Right lung (tissue), 10 donors: Measurements from ENCODE around the gene SPAG7. TPM values are rescaled to one million over a fixed set of nuclear protein-coding genes. Genes with fewer than 3 reads are reported as not detected.

Source experiments
- DNase-seq, 2 donors: peaks; one replicate each; pipeline ENCODE4 v3.0.0-alpha.2; 2013
- long read RNA-seq, 8 donors: transcript quantifications; one replicate each; lab custom pipeline, GENCODE V29; 2026
- polyA plus RNA-seq, 5 donors: library from polyadenylated mRNA; unstranded; fragments of 120-200 nt; gene quantifications; one replicate each; pipeline versions ENCODE4 v1.2.1 to v1.2.3, GENCODE V29; 2013; ENCODE audit warnings: inconsistent platforms in 1 of 5, low replicate concordance in 1 of 5; ENCODE audit not compliant: insufficient read length in 5 of 5, insufficient read depth in 1 of 5

The SPAG7 gene, protein sequence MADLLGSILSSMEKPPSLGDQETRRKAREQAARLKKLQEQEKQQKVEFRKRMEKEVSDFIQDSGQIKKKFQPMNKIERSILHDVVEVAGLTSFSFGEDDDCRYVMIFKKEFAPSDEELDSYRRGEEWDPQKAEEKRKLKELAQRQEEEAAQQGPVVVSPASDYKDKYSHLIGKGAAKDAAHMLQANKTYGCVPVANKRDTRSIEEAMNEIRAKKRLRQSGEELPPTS
- 10 to 100 TPM; 73.1 to 88.6 (median 76.3) TPM for polyA plus RNA-seq
- long read RNA-seq, donor 1, transcript SPAG7-201 (7 exons, 1,058 nt) = major isoform, 33 of 36 reads
- long read RNA-seq, donor 1, partial matches to known transcripts = 0 of 36 reads
- long read RNA-seq, donor 1, other reads (novel, unspliced or antisense) = 0 of 36 reads
- long read RNA-seq, donor 2, transcript SPAG7-201 (7 exons, 1,058 nt) = major isoform, 22 of 24 reads
- long read RNA-seq, donor 2, partial matches to known transcripts = 0 of 24 reads
- long read RNA-seq, donor 2, other reads (novel, unspliced or antisense) = 0 of 24 reads
- long read RNA-seq, donor 3, transcript SPAG7-201 (7 exons, 1,058 nt) = major isoform, 29 of 41 reads
- long read RNA-seq, donor 3, partial matches to known transcripts = 6 of 41 reads
- long read RNA-seq, donor 3, other reads (novel, unspliced or antisense) = 0 of 41 reads
- long read RNA-seq, donor 4, transcript SPAG7-201 (7 exons, 1,058 nt) = major isoform, 27 of 38 reads
- long read RNA-seq, donor 4, partial matches to known transcripts = 8 of 38 reads
- long read RNA-seq, donor 4, other reads (novel, unspliced or antisense) = 0 of 38 reads
- long read RNA-seq, donor 5, transcript SPAG7-201 (7 exons, 1,058 nt) = major isoform, 48 of 56 reads
- long read RNA-seq, donor 5, partial matches to known transcripts = 6 of 56 reads
- long read RNA-seq, donor 5, other reads (novel, unspliced or antisense) = 0 of 56 reads
- long read RNA-seq, donor 6, transcript SPAG7-201 (7 exons, 1,058 nt) = major isoform, 27 of 38 reads
- long read RNA-seq, donor 6, transcript SPAG7-207 (6 exons, 1,094 nt) = minor isoform, 8 of 38 reads
- long read RNA-seq, donor 6, partial matches to known transcripts = 0 of 38 reads
- long read RNA-seq, donor 6, other reads (novel, unspliced or antisense) = 0 of 38 reads
- long read RNA-seq, donor 7, transcript SPAG7-201 (7 exons, 1,058 nt) = major isoform, 16 of 18 reads
- long read RNA-seq, donor 7, partial matches to known transcripts = 0 of 18 reads
- long read RNA-seq, donor 7, other reads (novel, unspliced or antisense) = 0 of 18 reads
- long read RNA-seq, donor 8, transcript SPAG7-201 (7 exons, 1,058 nt) = major isoform, 13 of 13 reads
- long read RNA-seq, donor 8, partial matches to known transcripts = 0 of 13 reads
- long read RNA-seq, donor 8, other reads (novel, unspliced or antisense) = 0 of 13 reads

DNA sequence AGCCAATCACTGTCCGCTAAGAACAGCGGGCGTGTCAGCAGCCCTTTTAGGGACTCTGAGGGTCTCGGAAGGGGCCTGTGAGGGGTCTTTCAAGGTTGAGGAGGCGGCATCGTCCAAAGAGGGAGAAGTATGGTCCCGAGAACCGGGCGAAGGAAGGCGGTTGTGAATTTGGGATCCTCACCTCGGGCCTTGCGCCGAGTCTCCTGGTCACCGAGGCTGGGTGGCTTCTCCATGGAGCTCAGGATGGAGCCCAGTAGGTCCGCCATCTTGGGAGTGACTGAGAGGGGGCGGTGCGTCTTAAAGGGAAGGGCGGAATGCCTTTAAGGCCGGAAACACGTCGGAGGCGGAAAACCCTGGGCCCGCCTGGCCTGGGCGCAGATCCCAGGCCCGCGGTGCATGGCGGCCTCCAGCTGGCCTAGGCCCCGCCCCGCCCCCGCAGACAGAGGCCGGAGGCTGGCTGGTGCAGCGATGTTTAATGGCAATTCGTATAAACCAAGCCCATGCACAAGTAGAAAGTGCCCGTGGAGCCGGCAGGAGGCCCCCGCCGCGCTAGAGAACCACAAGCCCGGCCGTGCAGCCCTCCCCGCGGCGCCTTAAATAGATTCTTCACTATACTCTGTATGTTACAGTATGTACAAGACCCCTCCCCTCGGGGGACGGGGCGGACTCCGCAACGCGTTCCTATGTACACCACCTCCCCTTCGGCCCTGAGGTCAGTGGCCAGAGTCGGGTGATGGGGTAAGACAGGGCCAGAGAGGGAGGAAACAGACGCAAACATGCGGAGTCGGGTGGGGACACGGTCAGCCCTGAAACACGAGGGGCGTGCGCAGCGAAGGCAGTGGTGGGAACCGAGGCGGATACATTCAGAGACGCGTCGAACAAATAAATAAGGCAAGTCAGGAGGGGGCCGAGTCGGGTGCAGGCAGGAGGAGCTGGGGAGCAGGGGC lies at the start of gene SPAG7:
Gene SPAG7 (minus strand): TSS at position 279 of the 947 bp plus-strand sequence. CDS start 13 bp downstream, at position 266.
- peak; percentile 100 for DNase-seq

DNA sequence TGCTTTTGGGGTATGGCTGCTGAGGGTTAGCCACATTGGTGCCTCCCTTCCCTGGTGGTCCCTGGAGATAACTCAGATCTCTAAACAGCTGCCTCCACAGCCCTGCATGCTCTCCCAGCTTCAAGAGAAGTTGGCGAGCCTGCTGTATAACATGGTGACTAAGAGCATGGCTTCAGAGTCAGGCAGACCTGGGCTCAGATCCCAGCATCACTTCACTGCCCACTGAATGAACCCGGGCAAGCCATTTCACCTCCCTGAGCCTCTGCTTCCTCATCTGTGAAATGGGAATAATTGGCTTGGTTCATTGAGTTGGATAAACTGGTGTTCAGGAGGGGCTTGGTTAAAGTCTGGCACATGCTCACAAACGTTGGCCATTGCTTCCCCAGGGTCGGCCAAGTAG lies 46.7 kb upstream of the SPAG7 start:
- DNase-seq = no peak

DNA sequence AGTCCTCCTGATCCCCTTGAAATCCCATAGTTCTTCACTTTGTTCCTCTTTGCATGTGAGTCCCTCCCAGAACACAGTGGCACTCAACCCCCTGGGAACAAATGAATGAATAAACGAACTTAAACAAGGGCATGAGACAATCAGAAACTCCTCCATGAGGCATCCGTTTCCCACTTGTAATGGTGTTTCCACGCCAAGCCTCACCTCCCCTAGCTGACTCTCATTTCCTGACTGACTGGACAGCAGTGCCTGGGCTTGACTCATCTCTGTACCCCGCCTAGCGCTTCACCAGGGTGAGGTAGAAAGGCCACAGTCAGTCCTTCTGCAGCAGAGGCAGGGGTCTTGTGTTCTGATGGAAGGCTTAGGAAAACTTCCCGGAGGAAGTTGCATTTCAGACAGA lies 44.3 kb upstream of the SPAG7 start:
- DNase-seq = no peak

DNA sequence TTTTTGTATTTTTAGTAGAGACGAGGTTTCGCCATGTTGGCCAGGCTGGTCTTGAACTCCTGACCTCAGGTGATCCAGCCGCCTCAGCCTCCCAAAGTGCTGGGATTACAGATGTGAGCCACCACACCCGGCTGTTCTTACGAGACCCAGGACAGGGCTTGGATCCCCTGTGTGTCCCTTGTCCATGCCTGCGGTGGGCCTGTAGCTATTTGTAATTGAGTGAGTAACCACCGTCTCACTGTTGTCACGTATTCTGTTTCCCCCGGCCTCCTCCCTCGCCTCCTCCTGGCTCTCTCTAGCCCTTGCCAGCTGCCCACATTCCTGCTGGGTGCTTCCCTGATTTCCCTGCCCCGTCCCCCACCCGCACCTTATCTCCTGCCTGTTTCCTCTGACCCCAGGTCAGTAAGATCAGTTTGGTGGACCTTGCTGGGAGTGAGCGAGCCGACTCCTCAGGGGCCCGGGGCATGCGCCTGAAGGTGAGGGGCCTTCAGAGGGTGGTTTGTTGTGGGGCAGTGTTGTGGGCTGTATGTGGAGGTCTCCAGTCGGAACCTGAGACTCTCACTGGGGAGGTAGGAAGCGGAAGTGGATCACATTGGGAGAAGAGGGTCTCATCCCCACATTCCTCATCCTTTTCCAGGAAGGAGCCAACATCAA lies 35.7 kb upstream of the SPAG7 start:
- no peak for DNase-seq

DNA sequence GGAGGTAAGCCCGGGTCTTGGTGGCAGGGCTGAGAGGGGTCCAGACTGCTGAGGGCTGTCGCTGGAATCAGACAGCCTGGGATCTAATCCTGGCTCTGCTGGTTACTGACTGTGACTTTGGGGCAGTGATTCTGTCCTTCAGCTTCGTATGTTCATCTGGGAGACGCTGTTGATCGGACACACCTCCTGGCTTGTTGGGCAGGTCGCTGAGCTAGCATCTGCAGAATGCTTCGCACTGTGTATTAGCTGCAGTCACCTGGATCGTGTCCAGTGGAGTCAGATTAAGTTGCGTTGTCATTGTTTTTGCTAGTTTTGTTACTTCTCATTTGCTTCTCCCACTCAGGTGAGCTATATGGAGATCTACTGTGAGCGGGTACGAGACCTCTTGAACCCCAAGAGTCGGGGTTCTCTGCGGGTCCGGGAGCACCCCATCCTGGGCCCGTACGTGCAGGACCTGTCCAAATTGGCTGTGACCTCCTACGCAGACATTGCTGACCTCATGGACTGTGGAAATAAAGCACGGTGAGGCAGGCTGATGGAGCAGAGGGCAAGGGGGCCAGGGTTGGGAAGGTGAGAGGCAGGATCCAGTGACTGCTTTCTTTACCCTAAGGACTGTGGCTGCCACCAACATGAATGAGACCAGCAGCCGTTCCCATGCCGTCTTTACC lies 34.6 kb upstream of the SPAG7 start:
- DNase-seq = no peak

DNA sequence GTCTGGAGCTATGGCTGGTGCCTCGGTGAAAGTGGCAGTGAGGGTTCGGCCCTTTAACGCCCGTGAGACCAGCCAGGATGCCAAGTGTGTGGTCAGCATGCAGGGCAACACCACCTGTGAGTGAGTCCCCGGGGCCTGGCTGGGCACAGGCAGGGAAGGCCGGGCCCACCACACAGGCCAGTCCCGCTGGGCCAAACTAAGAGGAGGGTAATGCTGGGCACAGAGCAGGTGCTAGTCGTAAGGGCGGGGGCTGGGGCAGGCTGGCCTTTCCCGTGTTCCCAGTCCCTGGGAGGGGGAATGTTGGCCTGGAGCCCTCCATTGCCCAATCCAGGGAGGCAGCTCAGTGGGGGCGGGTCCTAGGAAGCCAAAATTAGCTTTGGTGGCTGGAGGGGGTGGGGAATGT lies 32.6 kb upstream of the SPAG7 start:
- DNase-seq = no peak

DNA sequence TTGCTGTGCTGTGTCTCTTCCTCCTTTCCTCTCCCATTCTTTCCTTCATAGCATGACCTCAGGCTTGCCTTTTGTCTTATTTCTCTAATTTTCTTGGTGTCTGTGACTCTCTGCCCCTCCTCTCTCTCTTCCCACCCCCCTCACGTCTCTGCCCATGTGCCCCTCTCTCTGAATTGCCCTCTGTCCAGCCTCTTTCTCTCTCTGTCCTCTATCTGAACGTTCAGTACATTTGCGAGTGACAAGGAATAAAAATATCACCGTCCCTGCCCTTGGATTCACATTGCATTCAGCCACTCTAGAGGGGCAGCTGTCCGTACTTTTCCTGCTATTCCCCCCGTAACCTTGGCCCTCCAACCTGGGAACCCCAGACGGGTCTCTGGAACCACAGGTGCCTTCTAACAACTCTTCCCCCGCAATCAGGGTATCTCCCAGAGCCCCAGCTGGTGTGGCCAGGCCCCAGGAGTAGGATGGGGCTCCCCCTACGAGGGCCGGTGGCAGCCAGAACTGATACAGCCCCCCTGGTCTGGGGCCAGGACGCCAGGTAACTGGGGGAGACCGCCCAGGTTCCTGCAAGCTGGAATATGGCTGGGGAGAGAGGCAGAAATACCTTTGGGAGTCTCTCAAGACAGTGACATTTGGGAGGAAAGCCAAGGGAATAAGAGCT lies 31.9 kb upstream of the SPAG7 start:
- DNase-seq = no peak

DNA sequence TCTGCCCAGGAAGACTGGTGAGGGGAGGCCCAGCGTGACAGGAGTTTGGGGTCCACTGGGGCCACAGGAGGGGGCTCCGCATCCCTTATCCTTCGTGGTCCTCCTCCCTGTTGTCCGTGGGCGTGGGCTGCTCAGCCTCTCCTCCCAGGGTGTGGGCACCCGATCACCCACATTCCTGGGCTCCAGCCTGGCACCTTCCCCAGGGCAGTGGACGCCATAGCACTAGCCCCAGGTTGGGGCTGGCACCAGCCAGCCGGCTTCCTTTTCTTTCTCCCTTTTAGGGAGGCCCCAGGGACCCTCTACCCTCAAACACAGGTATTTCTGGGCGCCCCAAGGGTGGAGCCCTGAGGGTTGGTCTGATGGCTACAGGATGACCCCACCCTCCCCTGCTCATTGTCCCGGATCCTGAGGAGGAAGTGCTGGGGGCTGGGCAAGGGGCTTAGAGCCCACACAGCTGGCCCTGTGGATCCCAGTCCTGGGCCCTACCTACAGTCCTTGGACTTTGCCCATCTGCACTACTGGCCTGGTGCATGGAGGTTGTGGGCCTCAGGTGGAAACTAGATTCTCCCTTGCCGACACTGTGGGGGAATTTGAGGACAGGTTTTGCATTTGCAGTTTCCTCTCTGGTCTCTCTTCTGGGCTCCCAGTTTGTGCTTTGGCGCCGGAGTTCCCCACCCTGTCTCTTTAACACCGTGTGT lies 31.3 kb upstream of the SPAG7 start:
- DNase-seq = peak in 1 of 2 donors; percentile 8

DNA sequence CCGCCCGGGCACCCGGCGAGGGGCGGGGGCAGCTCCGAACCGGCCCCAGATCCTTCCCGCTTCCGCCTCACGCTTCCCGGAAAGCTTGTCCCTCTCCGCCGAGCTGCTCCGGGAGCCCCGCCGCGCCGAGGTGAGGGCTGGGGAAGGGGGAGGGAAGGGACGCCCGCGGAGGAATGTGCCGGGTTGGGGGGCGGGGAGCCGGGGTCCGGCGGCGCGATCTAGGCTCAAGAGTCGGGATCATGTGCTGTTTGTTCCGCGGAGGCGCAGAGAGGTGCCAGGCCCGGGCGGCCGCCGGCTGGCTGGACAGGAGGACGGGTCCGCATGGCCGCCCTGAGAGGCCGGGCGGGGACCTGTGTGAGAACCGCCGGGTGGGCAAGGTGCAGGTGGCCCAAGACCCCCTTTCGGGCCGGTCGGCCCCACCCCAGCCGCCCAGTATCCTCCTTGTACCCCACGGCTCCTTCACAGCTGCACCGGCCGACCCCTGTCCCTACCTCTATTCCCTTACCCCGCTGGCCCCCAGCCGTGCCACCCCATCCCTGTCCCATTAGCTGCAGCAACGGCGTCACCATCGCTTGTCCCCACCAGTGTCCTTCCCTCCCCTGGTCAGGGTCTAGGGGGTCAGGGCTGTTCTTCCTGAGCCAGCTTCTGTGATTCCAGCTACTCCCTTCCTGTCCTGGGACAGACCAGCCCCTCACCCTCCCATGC lies 30.6 kb upstream of the SPAG7 start:
- peak in 1 of 2 donors; percentile 38 for DNase-seq

DNA sequence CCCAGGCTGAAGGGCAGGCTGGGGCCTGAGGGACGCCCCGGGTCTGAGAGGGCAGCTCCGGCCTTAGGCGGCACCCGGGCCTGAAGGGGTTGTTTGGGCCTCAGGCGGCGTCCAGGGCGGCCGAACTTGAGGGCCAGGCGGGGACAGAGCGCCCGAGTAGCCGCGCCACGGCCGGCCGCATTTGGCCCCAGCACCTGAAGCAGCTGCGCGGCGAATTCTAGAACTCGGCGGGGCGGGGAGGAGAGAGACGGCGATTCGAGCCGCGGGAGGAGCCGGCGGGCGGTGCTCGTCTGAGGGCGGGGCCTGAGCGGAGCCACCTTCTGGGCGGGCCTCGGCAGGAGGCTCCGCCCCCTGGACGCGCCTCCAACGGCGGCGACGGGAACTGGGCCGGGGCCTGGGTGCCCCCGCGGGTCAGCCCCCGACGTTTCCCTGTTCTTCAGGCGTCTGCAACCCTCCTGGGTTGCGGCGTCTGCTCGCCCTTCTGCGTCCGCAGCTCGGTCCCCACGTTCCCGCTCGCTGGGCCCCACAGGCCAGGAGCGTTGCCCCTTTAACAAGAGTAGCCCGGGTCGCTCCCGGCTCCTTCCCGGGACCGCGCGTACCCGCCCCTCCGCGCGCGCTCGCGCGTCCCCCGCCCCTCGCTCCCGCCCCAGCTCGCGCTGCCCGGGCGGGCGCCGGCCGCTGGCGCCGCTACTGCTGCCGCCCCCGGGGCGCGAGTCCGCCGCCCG lies 29.8 kb upstream of the SPAG7 start, which contains the start of the genes INCA1 and KIF1C:
Gene INCA1 (minus strand): TSS at position 221 of the 725 bp plus-strand sequence. CDS start 3,085 bp downstream, outside the sequence.
Gene KIF1C (plus strand): TSS at position 649 of the 725 bp plus-strand sequence. CDS start 2,297 bp downstream, outside the sequence.
- peak; percentile 94 to 96 for DNase-seq

DNA sequence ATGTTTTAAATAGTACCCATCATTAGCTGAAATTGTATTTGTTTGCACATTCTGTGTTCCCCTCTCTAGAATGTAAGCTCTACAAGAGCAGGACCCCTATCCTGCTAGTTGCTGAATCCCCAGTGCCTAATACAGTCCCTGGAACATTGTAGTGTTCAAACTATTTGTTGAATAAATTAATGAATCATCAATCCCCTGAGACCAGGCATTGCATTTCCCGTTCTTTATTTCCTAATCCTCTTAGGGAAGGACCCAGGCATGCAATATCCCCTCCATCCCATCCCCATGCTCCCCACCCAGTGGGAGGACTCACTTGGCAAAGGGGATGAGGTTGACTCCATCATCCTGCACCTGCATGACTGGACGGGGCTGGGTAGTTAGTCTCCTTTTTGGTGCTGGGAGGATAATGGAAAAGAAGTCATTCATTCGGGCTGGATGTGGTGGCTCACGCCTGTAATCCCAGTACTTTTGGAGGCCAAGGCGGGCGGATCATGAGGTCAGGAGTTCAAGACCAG lies 26.5 kb upstream of the SPAG7 start:
- DNase-seq = no peak

DNA sequence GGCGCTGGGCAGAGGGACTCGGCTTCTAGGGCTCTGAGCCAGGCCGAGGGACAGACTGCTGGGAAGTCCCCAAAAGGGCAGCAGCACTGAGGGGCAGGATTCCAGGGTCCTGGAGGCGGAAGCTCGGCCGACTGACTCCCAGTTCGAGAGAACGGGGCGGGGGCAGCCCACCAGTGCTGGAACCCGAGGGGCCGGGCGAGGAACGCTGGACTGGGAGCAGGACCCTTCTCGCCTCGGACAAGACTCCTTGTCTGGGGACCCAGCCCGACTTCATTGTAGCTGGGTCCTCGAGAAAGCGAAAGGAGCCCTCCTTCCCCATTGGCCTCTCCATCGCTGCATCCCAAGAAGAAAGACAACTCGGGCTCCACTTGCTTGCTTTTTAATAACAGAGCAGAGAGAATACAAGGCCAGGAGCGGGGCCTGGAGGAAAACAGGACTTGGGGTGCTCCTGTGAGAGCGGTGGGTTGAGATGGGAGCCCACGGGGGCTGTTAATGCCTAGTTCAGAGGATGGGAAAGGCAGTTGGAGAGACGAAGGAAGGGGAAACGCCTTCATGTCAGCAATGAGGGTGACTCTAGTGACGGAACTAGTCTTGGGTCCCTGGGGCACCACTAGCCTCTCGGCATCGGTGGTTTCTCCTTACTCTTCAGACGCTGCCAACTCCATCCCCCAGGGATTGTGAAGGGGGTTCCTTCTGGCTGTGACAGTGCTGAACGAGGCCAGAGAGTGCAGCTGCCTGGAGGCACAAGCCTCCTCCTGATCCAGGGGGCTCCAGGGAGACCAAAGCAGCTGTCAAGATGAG lies 20.4 kb upstream of the SPAG7 start:
- DNase-seq = no peak

DNA sequence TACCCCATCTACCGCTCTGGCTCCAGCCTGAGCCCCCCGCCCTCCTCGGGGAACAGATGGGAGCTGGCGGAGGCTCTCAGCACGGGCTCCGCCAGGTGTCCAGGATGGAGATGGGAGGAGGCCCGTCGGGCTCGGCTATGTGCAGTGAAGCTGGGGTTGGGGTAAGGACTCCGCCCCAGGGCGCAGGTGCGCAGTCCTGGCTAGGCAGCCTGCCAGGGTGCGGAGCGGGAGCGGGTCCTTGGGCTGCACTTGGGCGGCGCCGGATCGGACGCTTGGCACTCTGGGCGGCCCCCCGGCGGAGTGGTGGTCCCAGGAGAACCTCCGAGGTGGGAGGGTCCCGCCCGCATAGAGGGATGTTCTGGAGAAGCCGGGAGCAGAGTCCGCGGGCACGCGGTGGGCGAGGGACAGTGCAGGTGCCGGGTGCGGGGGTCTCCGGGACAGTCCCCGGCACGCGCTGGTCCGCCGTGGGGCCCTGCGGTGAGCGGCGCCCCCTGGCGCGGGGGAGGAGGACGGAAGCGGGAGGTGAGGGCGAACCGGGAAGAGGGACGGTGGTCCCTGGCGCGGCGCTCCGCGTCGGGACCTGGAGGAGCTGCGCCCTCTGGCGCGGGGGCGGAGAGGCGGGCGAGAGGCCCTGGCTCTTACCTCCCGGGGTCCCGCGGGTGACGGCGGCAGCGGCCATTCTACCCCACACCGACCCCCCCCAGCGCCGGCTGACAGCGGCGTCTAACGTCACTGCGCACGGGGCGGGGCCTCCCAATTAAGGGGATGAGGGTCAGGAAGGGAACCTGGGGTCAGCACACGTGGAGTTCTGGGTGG lies 19.5 kb upstream of the SPAG7 start, which contains the start of gene CAMTA2:
Gene CAMTA2 (minus strand): TSS at position 725 of the 816 bp plus-strand sequence. CDS start 1,453 bp downstream, outside the sequence.
- peak; percentile 80 to 83 for DNase-seq

DNA sequence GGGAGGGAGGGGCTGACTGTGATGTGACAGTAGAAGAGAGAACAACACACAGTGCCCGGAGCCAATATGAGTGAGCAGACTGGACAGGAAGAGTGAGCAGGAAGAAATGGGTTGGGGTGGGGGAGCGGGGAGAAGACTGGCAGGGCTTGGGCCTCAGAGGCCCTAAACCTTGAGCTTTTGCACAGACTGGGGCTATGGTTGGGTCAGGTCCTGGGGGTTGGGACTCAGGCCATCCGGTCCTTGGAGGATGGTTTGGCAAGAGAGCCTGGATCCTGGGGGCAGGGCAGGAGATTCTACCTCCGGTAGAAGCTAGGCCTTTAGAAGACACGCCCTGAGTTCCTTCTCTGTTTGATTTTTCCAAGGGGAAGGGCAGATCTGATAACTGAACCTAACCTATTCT lies 18.8 kb upstream of the SPAG7 start:
- no peak for DNase-seq
